NCI-H2081 treated with DMSO at 0.1 percent for 48 hours (cell line): Measurements from ENCODE around the gene DDX10.

ENCODE experiments used
- DNase-seq: peaks from one replicate; lab custom pipeline; 2025; lab: John Stamatoyannopoulos, UW

The DDX10 gene

DNA sequence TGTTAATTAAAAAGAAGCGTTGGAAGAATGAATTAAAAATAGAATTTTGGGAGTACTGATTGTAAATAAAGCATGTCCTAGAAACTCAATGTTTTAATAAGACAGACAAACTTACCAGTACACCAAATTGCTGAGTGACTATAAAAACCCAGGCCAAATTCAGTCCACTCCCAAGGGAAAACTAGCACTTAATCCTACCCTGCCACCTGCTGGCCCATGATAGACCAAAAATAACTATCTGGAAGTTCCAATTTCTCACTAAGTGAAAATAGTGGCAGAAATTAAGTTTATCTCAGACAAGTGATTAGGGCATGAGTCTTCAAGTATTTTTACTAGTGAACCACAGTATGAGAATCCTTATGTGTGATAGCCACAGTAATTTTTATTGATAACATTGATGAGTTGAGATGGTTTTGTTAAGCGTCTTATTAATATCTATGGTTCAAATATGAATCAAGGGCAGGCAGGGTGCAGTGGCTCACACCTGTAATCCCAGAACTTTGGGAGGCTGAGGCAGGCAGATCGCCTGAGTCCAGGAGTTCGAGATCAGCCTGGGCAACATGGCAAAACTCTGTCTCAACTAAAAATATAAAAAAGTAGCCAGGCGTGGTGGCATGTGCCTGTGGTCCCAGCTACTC is 9.8 kb upstream of the DDX10 start:
- no peak for DNase-seq

DNA sequence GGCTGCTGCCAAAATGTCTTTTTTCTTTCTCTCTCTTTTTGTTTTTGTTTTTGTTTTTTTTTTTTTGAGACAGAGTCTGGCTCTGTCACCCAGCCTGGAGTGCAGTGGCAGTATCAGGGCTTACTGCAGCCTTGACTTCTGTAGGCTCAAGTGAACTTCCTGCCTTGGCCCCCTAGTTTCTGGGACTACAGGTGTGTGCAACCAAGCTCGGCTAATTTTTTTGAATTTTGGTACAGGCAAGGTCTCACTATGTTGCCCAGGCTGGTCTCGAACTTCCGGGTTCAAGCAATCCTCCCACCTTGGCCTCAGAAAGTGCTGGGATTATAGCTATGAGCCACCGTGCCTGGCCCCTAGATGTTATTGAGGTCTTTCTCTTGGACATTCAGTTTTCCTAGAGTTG is 2.2 kb upstream of the DDX10 start:
- no peak for DNase-seq

- no peak for DNase-seq
These were observed 1.6 kb upstream of the DDX10 start for GRCh38 chr11:108663154-108663877.

- DNase-seq, result no peak
These were observed 1.5 kb downstream of the DDX10 start for GRCh38 chr11:108666373-108666772.

- no peak for DNase-seq
These were observed 4.4 kb downstream of the DDX10 start for GRCh38 chr11:108669286-108669685.

DNA sequence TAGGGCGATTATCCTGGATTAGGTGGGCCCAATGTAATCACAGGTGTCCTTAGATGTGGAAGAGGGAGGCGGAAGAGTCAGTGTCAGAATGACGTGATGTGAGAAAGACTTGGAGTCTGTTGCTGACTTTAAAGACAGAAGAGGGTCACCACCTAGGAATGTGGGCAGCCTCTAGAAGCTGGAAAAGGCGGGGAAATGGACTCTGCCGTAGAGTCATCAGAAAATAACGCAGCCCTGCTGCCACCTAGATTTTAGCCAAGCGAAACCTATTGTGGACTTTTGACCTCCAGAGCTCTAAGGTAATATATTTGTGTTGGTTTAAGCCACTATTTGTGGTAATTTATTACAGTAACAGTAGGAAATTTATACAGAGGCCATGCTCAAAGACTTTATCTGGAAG is 4.8 kb downstream of the DDX10 start:
- DNase-seq, result no peak

- DNase-seq, result no peak
These were observed 5.6 kb downstream of the DDX10 start for GRCh38 chr11:108670451-108670850.

- DNase-seq, result no peak
These were observed 7.2 kb downstream of the DDX10 start for GRCh38 chr11:108672113-108672512.

DNA sequence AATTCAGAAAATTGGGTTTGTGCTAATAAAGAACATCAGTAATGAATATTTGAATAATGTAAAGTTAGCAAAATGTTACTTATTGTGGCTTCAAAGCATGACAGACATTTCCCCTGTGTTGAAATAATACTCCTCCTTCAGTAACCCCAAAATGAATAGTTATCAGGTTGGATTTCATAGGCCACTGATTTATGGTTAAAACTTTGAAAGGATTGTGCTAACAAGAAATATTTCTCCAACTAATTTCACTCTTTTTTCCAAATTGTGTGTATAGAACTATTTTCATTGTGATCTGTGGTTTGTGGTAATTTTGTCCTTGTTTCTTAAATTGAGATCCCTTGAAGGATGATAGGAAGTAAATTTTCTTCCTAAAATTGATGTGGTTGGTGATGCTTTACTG is 7.9 kb downstream of the DDX10 start:
- no peak for DNase-seq

DNA sequence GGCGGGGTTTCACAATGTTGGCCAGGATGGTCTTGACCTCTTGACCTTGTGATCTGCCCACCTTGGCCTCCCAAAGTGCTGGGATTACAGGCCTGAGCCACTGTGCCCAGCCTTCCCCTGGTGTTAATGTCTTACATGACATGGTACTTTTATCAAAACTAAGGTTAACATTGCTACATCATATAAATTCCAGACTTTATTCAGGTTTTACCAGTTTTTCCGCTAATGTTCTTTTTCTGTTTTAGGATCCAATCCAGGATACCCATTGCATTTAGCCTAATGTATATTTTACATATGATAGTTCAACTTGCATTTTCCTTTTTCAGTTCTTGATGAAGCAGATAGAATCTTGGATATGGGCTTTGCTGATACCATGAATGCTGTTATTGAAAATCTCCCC is 14.2 kb downstream of the DDX10 start:
- no peak for DNase-seq

GRCh38 chr11:108680271-108680670 is 15.4 kb downstream of the DDX10 start:
- DNase-seq, result no peak

- DNase-seq, result no peak
These were observed 20.7 kb downstream of the DDX10 start for GRCh38 chr11:108685419-108686130.

DNA sequence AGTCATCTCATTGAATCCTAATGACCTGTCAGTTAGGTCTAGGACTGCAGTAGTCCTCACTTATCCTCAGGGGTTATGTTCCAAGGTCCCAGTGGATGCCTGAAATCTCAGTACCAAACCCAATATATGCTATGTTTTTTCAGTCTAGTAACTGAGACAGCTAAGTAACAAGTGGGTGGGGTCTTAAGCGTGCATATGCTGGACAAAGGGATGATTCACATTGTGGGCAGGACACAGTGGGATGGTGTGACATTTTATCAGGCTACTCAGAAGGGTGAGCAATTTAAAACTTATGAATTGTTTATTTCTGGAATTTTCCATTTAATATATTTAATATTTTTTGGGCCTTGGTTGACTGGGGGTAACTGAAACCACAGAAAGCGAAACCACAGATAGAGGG is 29.0 kb downstream of the DDX10 start:
- DNase-seq, result no peak

DNA sequence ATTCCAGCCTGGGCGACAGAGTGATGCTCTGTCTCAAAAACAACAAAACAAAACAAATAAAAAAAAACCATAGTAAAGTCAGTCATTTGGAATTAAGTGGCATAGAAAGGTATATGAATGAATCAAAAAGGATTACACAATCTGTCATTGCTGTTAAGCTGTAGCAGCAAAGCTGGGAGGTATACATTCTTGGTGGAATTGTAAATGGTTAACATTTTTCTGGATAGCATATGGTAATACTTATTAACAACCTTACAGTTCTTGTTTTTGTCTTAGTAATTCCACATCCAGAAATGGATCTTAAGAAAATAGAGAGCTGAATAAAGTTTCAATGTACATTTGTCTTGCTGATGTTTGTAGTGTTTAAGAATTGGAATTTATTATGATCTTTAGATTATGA is 30.0 kb downstream of the DDX10 start:
- no peak for DNase-seq

- peak; percentile 2 for DNase-seq
These were observed 33.1 kb downstream of the DDX10 start for GRCh38 chr11:108697872-108698473.

DNA sequence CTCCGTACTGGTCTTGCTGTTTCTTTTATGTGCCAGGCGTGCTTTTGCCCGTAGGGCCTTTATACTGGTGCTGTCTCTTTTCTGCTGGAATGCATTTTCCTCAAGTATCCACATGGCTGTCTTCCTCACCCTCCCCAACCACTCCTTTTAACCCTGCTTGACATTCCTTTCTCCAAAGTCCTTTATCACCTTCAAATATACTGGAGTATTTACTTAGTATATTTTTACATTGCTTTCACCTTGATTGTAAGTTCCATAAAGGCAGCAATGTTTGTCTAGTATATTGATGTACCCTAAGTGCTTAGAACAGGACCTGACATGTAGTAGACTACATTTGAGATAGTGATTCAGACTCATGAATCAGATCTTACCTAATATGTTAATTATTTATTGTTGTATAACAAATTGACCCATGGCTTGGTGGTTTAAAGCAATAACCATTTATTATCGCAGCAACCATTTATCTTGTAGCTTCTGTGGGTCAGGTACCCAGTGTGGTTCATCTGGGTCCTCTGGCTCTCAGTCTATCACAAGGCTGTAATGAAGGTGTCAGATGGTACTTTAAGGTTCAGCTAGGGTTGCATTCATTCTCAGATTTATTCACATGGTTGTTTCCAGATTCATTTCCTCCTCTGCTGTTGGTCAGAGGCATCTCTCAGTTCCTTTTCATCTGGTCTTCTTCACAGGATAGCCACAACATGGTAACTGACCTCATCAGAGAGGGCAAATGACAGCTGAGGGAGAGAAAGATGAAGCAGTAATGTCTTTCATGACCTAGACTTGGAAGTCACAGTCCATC is 34.2 kb downstream of the DDX10 start:
- no peak for DNase-seq

- no peak for DNase-seq
These were observed 39.0 kb downstream of the DDX10 start for GRCh38 chr11:108703916-108704315.

- no peak for DNase-seq
These were observed 40.2 kb downstream of the DDX10 start for GRCh38 chr11:108705061-108705460.

- DNase-seq, result no peak
These were observed 43.3 kb downstream of the DDX10 start for GRCh38 chr11:108708173-108708572.

DNA sequence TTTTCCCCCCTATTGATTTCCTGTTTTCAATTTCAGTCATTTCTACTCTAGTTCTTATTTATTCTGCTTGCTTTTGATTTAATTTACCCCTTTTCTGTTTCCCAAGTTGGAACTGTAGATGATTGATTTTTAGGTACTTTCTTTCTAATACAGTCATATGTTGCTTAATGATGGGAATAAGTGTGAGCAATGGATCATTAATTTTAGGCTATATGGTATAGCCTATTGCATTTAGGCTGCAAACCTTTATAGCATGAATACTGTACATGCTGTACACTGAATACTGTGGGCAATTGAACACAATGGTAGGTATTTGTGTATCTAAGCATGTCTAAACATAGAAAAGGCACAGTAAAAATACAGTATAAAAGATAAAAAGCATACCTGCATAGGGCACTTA is 44.9 kb downstream of the DDX10 start:
- no peak for DNase-seq

- no peak for DNase-seq
These were observed 48.4 kb downstream of the DDX10 start for GRCh38 chr11:108713076-108713790.
